CD4-positive, CD25-positive, alpha-beta regulatory T cell (primary cell): ENCODE results near the gene DZIP1L. TPM values are rescaled to one million over a fixed set of nuclear protein-coding genes. Genes with fewer than 3 reads are reported as not detected.

Experiments used
- ATAC-seq, 2 donors: fragments of 150-1000 bp; cut with Tn5 transposase; one replicate each; pipeline ENCODE4 v1.10.0; 2021; ENCODE audit warnings: low read depth in 2 of 2, moderate number of reproducible peaks in 2 of 2, moderate library complexity in 1 of 2
- DNase-seq, 3 donors: peaks; one replicate each; pipeline versions ENCODE4 v3.0.0 to v3.0.0-alpha.2; 2012 to 2022; ENCODE audit warnings: mixed read lengths in 1 of 3
- H3K27ac ChIP-seq: one replicate; pipeline ENCODE4 v1.7.0; 2013; ENCODE audit warnings: mild to moderate bottlenecking, low read length; ENCODE audit not compliant: insufficient read depth, poor library complexity, severe bottlenecking
- H3K27me3 ChIP-seq: one replicate; pipeline ENCODE4 v1.7.0; 2013; ENCODE audit warnings: low read length; ENCODE audit not compliant: control insufficient read depth, insufficient read depth
- H3K36me3 ChIP-seq: one replicate; pipeline ENCODE4 v1.7.0; 2013; ENCODE audit warnings: mild to moderate bottlenecking, low read length, moderate library complexity; ENCODE audit not compliant: control insufficient read depth, insufficient read depth
- H3K4me1 ChIP-seq: 2 replicates; pipeline ENCODE4 v1.7.0; 2013; ENCODE audit warnings: mild to moderate bottlenecking, low read length; ENCODE audit not compliant: insufficient read depth, control insufficient read depth, poor library complexity, severe bottlenecking
- H3K4me3 ChIP-seq: one replicate; pipeline ENCODE4 v1.7.0; 2013; ENCODE audit warnings: low read depth, mild to moderate bottlenecking, low read length, moderate library complexity
- H3K9me3 ChIP-seq, 2 experiments: 1 replicate in 1 of 2; 2 replicates in 1 of 2; pipeline ENCODE4 v1.7.0; 2013; ENCODE audit warnings: low read length in 2 of 2, mild to moderate bottlenecking in 1 of 2, moderate library complexity in 1 of 2; ENCODE audit not compliant: control insufficient read depth in 2 of 2
- H3K27ac Mint-ChIP-seq, 3 donors: one replicate each; pipeline ENCODE4 v1.8.0; 2020 to 2022; ENCODE audit warnings: mild to moderate bottlenecking in 3 of 3, mixed read lengths in 3 of 3, moderate library complexity in 2 of 3
- H3K27me3 Mint-ChIP-seq: one replicate; pipeline ENCODE4 v1.8.0; 2022; ENCODE audit warnings: mild to moderate bottlenecking, mixed read lengths
- H3K36me3 Mint-ChIP-seq: one replicate; pipeline ENCODE4 v1.8.0; 2020; ENCODE audit warnings: mixed read lengths
- H3K4me1 Mint-ChIP-seq, 4 donors: one replicate each; pipeline ENCODE4 v1.8.0; 2020 to 2022; ENCODE audit warnings: mixed read lengths in 4 of 4, mild to moderate bottlenecking in 1 of 4
- H3K4me3 Mint-ChIP-seq, 4 donors: one replicate each; pipeline ENCODE4 v1.8.0; 2020 to 2022; ENCODE audit warnings: mild to moderate bottlenecking in 4 of 4, mixed read lengths in 4 of 4, moderate library complexity in 3 of 4
- H3K9me3 Mint-ChIP-seq, 7 donors: one replicate each; pipeline ENCODE4 v1.8.0; 2020 to 2022; ENCODE audit warnings: mixed read lengths in 7 of 7, mild to moderate bottlenecking in 3 of 7, moderate library complexity in 2 of 7
- polyA plus RNA-seq, 4 donors: library from polyadenylated mRNA; unstranded; fragments of 300-500 nt; fragmentation: Illumina TruSeq; gene quantifications; one replicate each; pipeline ENCODE4 v1.2.3, GENCODE V29; 2021
- total RNA-seq: library from RNA; stranded (reverse); gene quantifications from one replicate; pipeline ENCODE4 v1.2.3, GENCODE V29; 2022

The DZIP1L gene
- total and polyA plus RNA-seq, 5 donors from 2014 or later, result not detected

GRCh38 chr3:138030734-138031280 lies 84.6 kb downstream of the DZIP1L start:
- Mint-ChIP-seq H3K9me3 (peaks cover 0 to 3% (median 0%) of the 10 kb centered on the region in 7 donors), H3K36me3 (no peaks in the 10 kb centered on the region), H3K4me1 (no peaks in the 10 kb centered on the region), H3K27ac (no peak overlapping the region), H3K4me3 (no peak overlapping the region), H3K27me3 (peaks cover 14% of the 10 kb centered on the region)
- Histone ChIP-seq H3K27me3 (peaks cover 5% of the 10 kb centered on the region), H3K36me3 (no peaks in the 10 kb centered on the region), H3K27ac (no peak overlapping the region), H3K4me3 (no peak overlapping the region), H3K4me1 (no peaks in the 10 kb centered on the region), H3K9me3 (no peaks in the 10 kb centered on the region)
- DNase-seq, result no peak
- no peak for ATAC-seq

- no peak overlapping the region for H3K27ac Mint-ChIP-seq
- H3K4me3 Mint-ChIP-seq, result no peak overlapping the region
- Histone ChIP-seq H3K4me3 (no peak overlapping the region), H3K4me1 (no peaks in the 10 kb centered on the region), H3K9me3 (no peaks in the 10 kb centered on the region), H3K27me3 (no peaks in the 10 kb centered on the region), H3K36me3 (no peaks in the 10 kb centered on the region), H3K27ac (no peak overlapping the region)
- no peak for ATAC-seq
- H3K4me1 Mint-ChIP-seq, result no peaks in the 10 kb centered on the region
- H3K36me3 Mint-ChIP-seq, result no peaks in the 10 kb centered on the region
- H3K9me3 Mint-ChIP-seq, result peaks cover 0 to 4% (median 0%) of the 10 kb centered on the region in 7 donors
- peaks cover 4% of the 10 kb centered on the region for H3K27me3 Mint-ChIP-seq
- DNase-seq, result no peak
These were observed 87.6 kb downstream of the DZIP1L start for GRCh38 chr3:138027821-138028220.

- no peaks in the 10 kb centered on the region for H3K9me3 ChIP-seq
- H3K36me3 ChIP-seq, result no peaks in the 10 kb centered on the region
- peaks cover 4% of the 10 kb centered on the region for H3K27me3 Mint-ChIP-seq
- peaks cover 0 to 4% (median 0%) of the 10 kb centered on the region in 7 donors for H3K9me3 Mint-ChIP-seq
- ATAC-seq (no peak), DNase-seq (no peak)
- H3K4me3 ChIP-seq, result no peak overlapping the region
- no peaks in the 10 kb centered on the region for H3K27me3 ChIP-seq
- no peaks in the 10 kb centered on the region for H3K36me3 Mint-ChIP-seq
- no peaks in the 10 kb centered on the region for H3K4me1 Mint-ChIP-seq
- H3K27ac Mint-ChIP-seq, result no peak overlapping the region
- no peaks in the 10 kb centered on the region for H3K4me1 ChIP-seq
- H3K4me3 Mint-ChIP-seq, result no peak overlapping the region
- H3K27ac ChIP-seq, result no peak overlapping the region
These were observed 89.9 kb downstream of the DZIP1L start for GRCh38 chr3:138025553-138025952.

- peaks cover 2% of the 10 kb centered on the region for H3K27me3 ChIP-seq
- Mint-ChIP-seq H3K4me1 (no peaks in the 10 kb centered on the region), H3K27ac (no peak overlapping the region), H3K27me3 (peaks cover 4% of the 10 kb centered on the region), H3K36me3 (no peaks in the 10 kb centered on the region), H3K9me3 (peaks cover 0 to 4% (median 0%) of the 10 kb centered on the region in 7 donors), H3K4me3 (no peak overlapping the region)
- no peaks in the 10 kb centered on the region for H3K4me1 ChIP-seq
- DNase-seq, result no peak
- ATAC-seq, result no peak
- H3K27ac ChIP-seq, result no peak overlapping the region
- H3K36me3 ChIP-seq, result no peaks in the 10 kb centered on the region
- no peak overlapping the region for H3K4me3 ChIP-seq
- no peaks in the 10 kb centered on the region for H3K9me3 ChIP-seq
These were observed 91.7 kb downstream of the DZIP1L start for GRCh38 chr3:138023754-138024153.

GRCh38 chr3:138019281-138020069 lies 95.9 kb downstream of the DZIP1L start:
- ATAC-seq (no peak), DNase-seq (no peak)
- Histone ChIP-seq H3K36me3 (no peaks in the 10 kb centered on the region), H3K27ac (no peak overlapping the region), H3K27me3 (peaks cover 2% of the 10 kb centered on the region), H3K4me3 (no peak overlapping the region), H3K4me1 (no peaks in the 10 kb centered on the region), H3K9me3 (no peaks in the 10 kb centered on the region)
- Mint-ChIP-seq H3K4me1 (no peaks in the 10 kb centered on the region), H3K36me3 (no peaks in the 10 kb centered on the region), H3K27me3 (no peaks in the 10 kb centered on the region), H3K27ac (no peak overlapping the region), H3K4me3 (no peak overlapping the region), H3K9me3 (peaks cover 0 to 2% (median 0%) of the 10 kb centered on the region in 7 donors)

- Histone ChIP-seq H3K4me1 (no peaks in the 10 kb centered on the region), H3K36me3 (no peaks in the 10 kb centered on the region), H3K27me3 (peaks cover 4% of the 10 kb centered on the region), H3K9me3 (no peaks in the 10 kb centered on the region), H3K27ac (no peak overlapping the region), H3K4me3 (no peak overlapping the region)
- no peaks in the 10 kb centered on the region for H3K36me3 Mint-ChIP-seq
- peaks cover 0 to 2% (median 0%) of the 10 kb centered on the region in 7 donors for H3K9me3 Mint-ChIP-seq
- no peak overlapping the region for H3K27ac Mint-ChIP-seq
- DNase-seq, result no peak
- no peak overlapping the region for H3K4me3 Mint-ChIP-seq
- no peak for ATAC-seq
- peaks cover 8% of the 10 kb centered on the region for H3K27me3 Mint-ChIP-seq
- H3K4me1 Mint-ChIP-seq, result no peaks in the 10 kb centered on the region
These were observed 99.3 kb downstream of the DZIP1L start for GRCh38 chr3:138016065-138016464.

GRCh38 chr3:138012526-138012925 lies 102.9 kb downstream of the DZIP1L start:
- Mint-ChIP-seq H3K27ac (no peak overlapping the region), H3K4me1 (no peaks in the 10 kb centered on the region), H3K36me3 (no peaks in the 10 kb centered on the region), H3K27me3 (peaks cover 8% of the 10 kb centered on the region), H3K4me3 (no peak overlapping the region), H3K9me3 (peaks cover 0 to 2% (median 0%) of the 10 kb centered on the region in 7 donors)
- DNase-seq (no peak), ATAC-seq (no peak)
- Histone ChIP-seq H3K27ac (no peak overlapping the region), H3K4me1 (no peaks in the 10 kb centered on the region), H3K9me3 (no peaks in the 10 kb centered on the region), H3K27me3 (peaks cover 2% of the 10 kb centered on the region), H3K36me3 (no peaks in the 10 kb centered on the region), H3K4me3 (no peak overlapping the region)
